ENCODE measurements around the gene TMEM132A.

GRCh38 chr11:60964801-60965200 is 40.5 kb downstream of the TMEM132A start:
- no peak for TF ChIP-seq ZFP36 (IDR thresholded peaks at IDR 0.05; ENCODE audit: borderline replicate concordance, partially characterized antibody)
- no peak for TF ChIP-seq RFX5 (IDR thresholded peaks at IDR 0.05)
- no peak for TF ChIP-seq CEBPB (IDR thresholded peaks at IDR 0.05)
- no peak for TF ChIP-seq CTCF (IDR thresholded peaks at IDR 0.05)
- no peak for TF ChIP-seq SMC3 (IDR thresholded peaks at IDR 0.05)
- TF ChIP-seq POLR2A (IDR thresholded peaks at IDR 0.05; ENCODE audit: low read length), result no peak

Measured in A549 (cell line).